Kidney (tissue), 14 donors: ENCODE results near the gene COL4A2. TPM values are rescaled to one million over a fixed set of nuclear protein-coding genes. Genes with fewer than 3 reads are reported as not detected.

Experiments used
- DNase-seq, 5 donors: peaks; one replicate each; pipeline ENCODE4 v3.0.0-alpha.2; 2013 to 2020
- FAIRE-seq: peaks from 2 replicates; lab custom pipeline; 2012; peaks lifted over from hg19 to GRCh38; lab: Jason Lieb, UNC
- H3K27ac ChIP-seq, 2 donors: one replicate each; pipeline ENCODE4 v1.7.0; 2013; ENCODE audit warnings: low read depth in 2 of 2, low read length in 2 of 2, inconsistent platforms in 1 of 2
- H3K27me3 ChIP-seq: one replicate; pipeline ENCODE4 v1.7.1; 2013; ENCODE audit warnings: low read length, inconsistent platforms; ENCODE audit not compliant: control insufficient read depth, insufficient read depth
- H3K36me3 ChIP-seq, 3 donors: one replicate each; pipeline versions ENCODE4 v1.7.0 to v1.7.1; 2013; ENCODE audit warnings: low read length in 3 of 3, control low read depth in 1 of 3, inconsistent platforms in 1 of 3; ENCODE audit not compliant: insufficient read depth in 3 of 3, control insufficient read depth in 2 of 3
- H3K4me1 ChIP-seq, 3 donors: one replicate each; pipeline versions ENCODE4 v1.7.0 to v1.7.1; 2013; ENCODE audit warnings: low read length in 3 of 3, inconsistent platforms in 1 of 3, low read depth in 1 of 3; ENCODE audit not compliant: control insufficient read depth in 2 of 3, insufficient read depth in 2 of 3
- H3K4me3 ChIP-seq, 3 donors: one replicate each; pipeline versions ENCODE4 v1.7.0 to v1.8.1; 2013; ENCODE audit warnings: low read length in 3 of 3, control low read depth in 1 of 3, inconsistent platforms in 1 of 3
- H3K9ac ChIP-seq, 3 donors: one replicate each; pipeline versions ENCODE4 v1.7.0 to v1.7.1; 2013; ENCODE audit warnings: low read length in 3 of 3, control low read depth in 1 of 3, inconsistent platforms in 1 of 3
- H3K9me3 ChIP-seq, 3 donors: one replicate each; pipeline versions ENCODE4 v1.7.0 to v1.7.1; 2013; ENCODE audit warnings: low read length in 3 of 3, control low read depth in 1 of 3, inconsistent platforms in 1 of 3; ENCODE audit not compliant: control insufficient read depth in 2 of 3, insufficient read depth in 1 of 3
- CTCF ChIP-seq: IDR thresholded peaks from 3 replicates; pipeline ENCODE4 v1.5.1; 2012; ENCODE audit warnings: mild to moderate bottlenecking, moderate library complexity, borderline replicate concordance; ENCODE audit not compliant: insufficient read depth; ENCODE audit errors: extremely low read depth
- intact Hi-C: fragments of 100-400 bp; cut with DNase I; formaldehyde crosslinking; loops from one replicate; pipeline ENCODE4 v1.11.1; 2022
- polyA plus RNA-seq: library from polyadenylated mRNA; stranded (reverse); fragments of 350-450 nt; fragmentation: Illumina TruSeq; extraction: RNeasy Lipid Tissue Mini Kit (QIAGEN cat#74804); gene quantifications from one replicate; pipeline ENCODE4 v1.2.3, GENCODE V29; 2014; ENCODE audit warnings: low read depth, low replicate concordance; ENCODE audit not compliant: insufficient read depth
- total RNA-seq: library from RNA; stranded (reverse); fragmentation: NEBNext Ultra II Directional; extraction: Animal tissue kit (Norgen Biotek cat#: 25700); gene quantifications from one replicate; pipeline ENCODE4 v1.2.1, GENCODE V29; 2021
- donor health status: control.
- donor health status: control.
- donor health status: control.
- donor health status: control.
- donor health status: control.
- donor health status: DM: yes; HTN: yes; CAD: no.
- donor health status: Normal renal cell carcinoma (clear cell type).

COL4A2 gene
- total and polyA plus RNA-seq, 2 donors from 2014 or later = 126 to 265 TPM

- DNase-seq (peak in 1 of 5 donors; percentile 15), FAIRE-seq (no peak)
- no peaks in the 10 kb centered on the region for H3K27me3 ChIP-seq
- H3K9ac ChIP-seq = no peak overlapping the region
- no peak overlapping the region for H3K4me3 ChIP-seq
- H3K9me3 ChIP-seq = no peaks in the 10 kb centered on the region
- peaks cover 0 to 34% (median 14%) of the 10 kb centered on the region in 3 donors for H3K4me1 ChIP-seq
- TF ChIP-seq CTCF = no peak
- H3K36me3 ChIP-seq = peaks cover 0 to 2% (median 0%) of the 10 kb centered on the region in 3 donors
- intact Hi-C loops = no loop called here
- H3K27ac ChIP-seq = peak overlapping the region; percentile 86 to 91
Observed at GRCh38 chr13:110342474-110342873, 35.4 kb downstream of the COL4A2 start.

GRCh38 chr13:110343241-110343865 is 36.3 kb downstream of the COL4A2 start:
- Histone ChIP-seq H3K36me3 (peaks cover 0 to 2% (median 0%) of the 10 kb centered on the region in 3 donors), H3K27ac (no peak overlapping the region), H3K4me1 (peaks cover 0 to 42% (median 23%) of the 10 kb centered on the region in 3 donors), H3K4me3 (no peak overlapping the region), H3K27me3 (no peaks in the 10 kb centered on the region), H3K9me3 (no peaks in the 10 kb centered on the region), H3K9ac (no peak overlapping the region)
- peak in 1 of 5 donors; percentile 25 for DNase-seq
- no peak for TF ChIP-seq CTCF
- no peak for FAIRE-seq
- intact Hi-C loops = no loop called here

GRCh38 chr13:110344320-110344719 is 37.2 kb downstream of the COL4A2 start:
- no peak overlapping the region for H3K27ac ChIP-seq
- no peaks in the 10 kb centered on the region for H3K9me3 ChIP-seq
- H3K27me3 ChIP-seq = no peaks in the 10 kb centered on the region
- intact Hi-C loops = no loop called here
- no peak for TF ChIP-seq CTCF
- H3K9ac ChIP-seq = no peak overlapping the region
- FAIRE-seq (no peak), DNase-seq (no peak)
- H3K36me3 ChIP-seq = peaks cover 0 to 2% (median 0%) of the 10 kb centered on the region in 3 donors
- H3K4me1 ChIP-seq = peaks cover 0 to 42% (median 25%) of the 10 kb centered on the region in 3 donors
- no peak overlapping the region for H3K4me3 ChIP-seq
